Mucosa of descending colon (tissue), 3 donors: ENCODE data around the gene KRTAP17-1. TPM values are rescaled to one million over a fixed set of nuclear protein-coding genes. Genes with fewer than 3 reads are reported as not detected.

ENCODE experiments used
- ATAC-seq: fragments of 200-7000 bp; cut with Tn5 transposase; one replicate; pipeline ENCODE4 v1.9.1; 2020; ENCODE audit warnings: mild to moderate bottlenecking, moderate library complexity
- DNase-seq, 3 donors: peaks; one replicate each; pipeline ENCODE4 v3.0.0-alpha.2; 2020
- H3K36me3 ChIP-seq: fragments of 200-600 bp; one replicate; pipeline ENCODE4 v1.8.0; 2021; ENCODE audit warnings: low read depth, mild to moderate bottlenecking
- H3K4me1 ChIP-seq: fragments of 200-600 bp; one replicate; pipeline ENCODE4 v1.8.0; 2021; ENCODE audit warnings: low read depth, mild to moderate bottlenecking
- H3K4me3 ChIP-seq: fragments of 200-600 bp; one replicate; pipeline ENCODE4 v1.8.0; 2021; ENCODE audit warnings: mild to moderate bottlenecking
- H3K9me3 ChIP-seq: fragments of 200-600 bp; one replicate; pipeline ENCODE4 v1.8.0; 2021; ENCODE audit warnings: mild to moderate bottlenecking
- CTCF ChIP-seq: fragments of 200-600 bp; IDR thresholded peaks from one replicate; pipeline ENCODE4 v1.8.0; 2022; ENCODE audit warnings: antibody characterized with exemption, mild to moderate bottlenecking
- intact Hi-C, 2 donors: fragments of 100-400 bp; cut with DNase I in 1 of 2; cut with micrococcal nuclease in 1 of 2; formaldehyde crosslinking; loops; one replicate each; pipeline versions ENCODE4 v1.11.0 to v1.11.1; 2022; cut with DNase I, micrococcal nuclease
- total RNA-seq, 3 donors: library from RNA; stranded (reverse); fragmentation: NEBNext Ultra II Directional in 2 of 3; extraction: Animal tissue kit (Norgen Biotek cat#: 25700) in 2 of 3; gene quantifications; one replicate each; pipeline versions ENCODE4 v1.2.1 to v1.2.4, GENCODE V29; 2021 to 2023
- donor health status: DM: no; HTN: no; CAD: no; lungs with moderate emphysema.
- donor health status: DM: no; HTN: no; CAD: no.
- donor health status: DM: no; HTN: yes; CAD: no.

KRTAP17-1 gene
- total RNA-seq, 3 donors from 2014 or later = not detected

- peak; percentile 23 for ATAC-seq
- intact Hi-C loops = no loop called here
- H3K9me3 ChIP-seq = no peaks in the 10 kb centered on the region
- TF ChIP-seq CTCF = no peak
- no peaks in the 10 kb centered on the region for H3K36me3 ChIP-seq
- DNase-seq = peak in 1 of 3 donors; percentile 37
- no peaks in the 10 kb centered on the region for H3K4me1 ChIP-seq
- no peak overlapping the region for H3K4me3 ChIP-seq
These were observed 25.7 kb upstream of the KRTAP17-1 start for GRCh38 chr17:41340934-41341861.

GRCh38 chr17:41340494-41340893 lies 25.0 kb upstream of the KRTAP17-1 start:
- TF ChIP-seq CTCF = no peak
- DNase-seq = no peak
- intact Hi-C loops = no loop called here
- Histone ChIP-seq H3K4me1 (no peaks in the 10 kb centered on the region), H3K36me3 (no peaks in the 10 kb centered on the region), H3K4me3 (no peak overlapping the region), H3K9me3 (no peaks in the 10 kb centered on the region)
- ATAC-seq = no peak

GRCh38 chr17:41339571-41340172 lies 24.2 kb upstream of the KRTAP17-1 start:
- ATAC-seq (no peak), DNase-seq (no peak)
- no peak for TF ChIP-seq CTCF
- intact Hi-C loops = no loop called here
- no peaks in the 10 kb centered on the region for H3K9me3 ChIP-seq
- no peak overlapping the region for H3K4me3 ChIP-seq
- H3K4me1 ChIP-seq = no peaks in the 10 kb centered on the region
- no peaks in the 10 kb centered on the region for H3K36me3 ChIP-seq

GRCh38 chr17:41338961-41339485 lies 23.5 kb upstream of the KRTAP17-1 start:
- no peak for TF ChIP-seq CTCF

GRCh38 chr17:41335747-41336146 lies 20.2 kb upstream of the KRTAP17-1 start:
- Histone ChIP-seq H3K36me3 (no peaks in the 10 kb centered on the region), H3K4me1 (no peaks in the 10 kb centered on the region), H3K9me3 (no peaks in the 10 kb centered on the region), H3K4me3 (no peak overlapping the region)
- TF ChIP-seq CTCF = no peak
- no peak for ATAC-seq
- intact Hi-C loops = no loop called here
- no peak for DNase-seq

More at GRCh38 chr17:41338961-41339485, 23.5 kb upstream of the KRTAP17-1 start:
- no peaks in the 10 kb centered on the region for H3K4me1 ChIP-seq
- no peaks in the 10 kb centered on the region for H3K36me3 ChIP-seq
- ATAC-seq (peak; percentile 55), DNase-seq (no peak)
- H3K4me3 ChIP-seq = no peak overlapping the region
- intact Hi-C loops = no loop called here
- no peaks in the 10 kb centered on the region for H3K9me3 ChIP-seq
